Transverse colon (tissue), 3 donors: Measurements from ENCODE around the gene STEAP1B.

Source experiments
- EP300 ChIP-seq: sonication (generic); formaldehyde crosslinking; IDR thresholded peaks from one replicate; pipeline ENCODE4 v1.6.1; 2017; ENCODE audit warnings: antibody characterized with exemption, low read depth
- POLR2A ChIP-seq: fragments of 450-650 bp; IDR thresholded peaks from one replicate; pipeline ENCODE4 v1.6.1; 2016; ENCODE audit warnings: antibody characterized with exemption, mild to moderate bottlenecking, moderate library complexity
- POLR2AphosphoS5 ChIP-seq, 3 donors: sonication (generic); formaldehyde crosslinking; IDR thresholded peaks; one replicate each; pipeline ENCODE4 v1.6.1; 2016; ENCODE audit warnings: antibody characterized with exemption in 3 of 3

DNA sequence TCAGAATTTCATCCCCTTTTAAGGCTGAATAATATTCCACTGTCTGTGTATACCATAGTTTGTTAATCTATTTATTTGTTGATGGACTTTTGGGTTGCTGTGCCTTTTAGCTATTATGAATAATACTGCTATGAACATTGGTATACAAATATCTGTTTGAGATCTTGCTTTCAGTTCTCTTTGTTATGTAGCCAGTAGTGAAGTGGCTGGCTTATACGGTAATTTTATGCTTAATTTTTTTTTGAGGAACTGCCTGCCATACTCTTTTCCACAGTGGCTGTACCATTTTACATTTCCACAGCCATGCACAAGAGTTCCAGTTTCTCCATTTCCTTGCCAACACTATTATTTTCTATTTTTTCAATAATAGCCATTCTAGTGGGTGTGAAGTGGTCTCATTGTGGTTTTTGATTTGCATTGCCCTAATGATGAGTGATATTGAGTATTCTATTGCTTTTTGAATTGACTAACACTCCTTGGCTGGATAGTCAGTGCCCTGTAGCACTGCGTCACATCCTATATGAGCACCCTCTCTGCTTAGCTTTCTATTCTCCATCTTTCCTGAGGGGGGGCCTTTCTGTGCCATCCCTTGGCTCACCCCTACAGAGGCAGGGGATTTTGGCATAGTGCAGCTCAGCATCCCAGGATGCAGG, 113.7 kb downstream of the STEAP1B start:
- TF ChIP-seq EP300 (no peak), POLR2A (no peak), POLR2AphosphoS5 (IDR thresholded peaks at IDR 0.05) (no peak)
